HG02981 (cell line): Measurements from ENCODE around the gene RAB9B.

Experiments
- ATAC-seq: cut with Tn5 transposase; IDR thresholded peaks from one replicate; pipeline ENCODE4 v1.9.1; 2021; ENCODE audit warnings: mild to moderate bottlenecking, moderate library complexity; ENCODE audit not compliant: unreplicated experiment

The RAB9B gene

GRCh38 chrX:103773445-103773844 lies 58.6 kb downstream of the RAB9B start:
- no peak for ATAC-seq
